Stimulated activated CD4-positive, alpha-beta T cell treated with anti-CD3 and anti-CD28 coated beads, Interleukin-4, amount 100 ng/mL, for 24 hours (primary cell): Measurements from ENCODE around the gene AGPAT3.

ENCODE experiments used
- DNase-seq: peaks from one replicate; pipeline ENCODE4 v3.0.0-alpha.2; 2020

Gene AGPAT3

GRCh38 chr21:43925096-43925481 is 60.1 kb downstream of the AGPAT3 start:
- DNase-seq = no peak

GRCh38 chr21:43925609-43926008 is 60.6 kb downstream of the AGPAT3 start:
- DNase-seq = no peak

GRCh38 chr21:43926196-43926595 is 61.2 kb downstream of the AGPAT3 start:
- no peak for DNase-seq

GRCh38 chr21:43927591-43928221 is 62.7 kb downstream of the AGPAT3 start:
- no peak for DNase-seq

GRCh38 chr21:43928222-43929125 is 63.5 kb downstream of the AGPAT3 start:
- DNase-seq = no peak

- DNase-seq = no peak
Measured at GRCh38 chr21:43929217-43929971, 64.4 kb downstream of the AGPAT3 start.

- no peak for DNase-seq
Measured at GRCh38 chr21:43930074-43930847, 65.2 kb downstream of the AGPAT3 start.

GRCh38 chr21:43930848-43931375 is 65.9 kb downstream of the AGPAT3 start:
- DNase-seq = no peak

GRCh38 chr21:43931489-43931888 is 66.5 kb downstream of the AGPAT3 start:
- DNase-seq = no peak

GRCh38 chr21:43932005-43932404 is 67.0 kb downstream of the AGPAT3 start:
- DNase-seq = no peak

GRCh38 chr21:43933199-43933598 is 68.2 kb downstream of the AGPAT3 start:
- DNase-seq = no peak

- no peak for DNase-seq
Measured at GRCh38 chr21:43933680-43934079, 68.7 kb downstream of the AGPAT3 start.

- DNase-seq = no peak
Measured at GRCh38 chr21:43934116-43934515, 69.1 kb downstream of the AGPAT3 start.

GRCh38 chr21:43934716-43935705 is 70.0 kb downstream of the AGPAT3 start:
- DNase-seq = no peak

- no peak for DNase-seq
Measured at GRCh38 chr21:43935711-43936110, 70.7 kb downstream of the AGPAT3 start.

- no peak for DNase-seq
Measured at GRCh38 chr21:43936247-43936967, 71.4 kb downstream of the AGPAT3 start.

GRCh38 chr21:43937051-43937832 is 72.2 kb downstream of the AGPAT3 start:
- DNase-seq = no peak

- no peak for DNase-seq
Measured at GRCh38 chr21:43937891-43938309, 72.9 kb downstream of the AGPAT3 start.

- peak; percentile 90 for DNase-seq
Measured at GRCh38 chr21:43938751-43939442, 73.9 kb downstream of the AGPAT3 start.
